Measurements from ENCODE around the gene ETFBKMT. TPM values are rescaled to one million over a fixed set of nuclear protein-coding genes. Genes with fewer than 3 reads are reported as not detected.

ETFBKMT gene
- total and polyA plus RNA-seq, 2 of the 4 experiments (the other 2 are of a cell fraction), result 1.2 to 2.5 TPM

DNA sequence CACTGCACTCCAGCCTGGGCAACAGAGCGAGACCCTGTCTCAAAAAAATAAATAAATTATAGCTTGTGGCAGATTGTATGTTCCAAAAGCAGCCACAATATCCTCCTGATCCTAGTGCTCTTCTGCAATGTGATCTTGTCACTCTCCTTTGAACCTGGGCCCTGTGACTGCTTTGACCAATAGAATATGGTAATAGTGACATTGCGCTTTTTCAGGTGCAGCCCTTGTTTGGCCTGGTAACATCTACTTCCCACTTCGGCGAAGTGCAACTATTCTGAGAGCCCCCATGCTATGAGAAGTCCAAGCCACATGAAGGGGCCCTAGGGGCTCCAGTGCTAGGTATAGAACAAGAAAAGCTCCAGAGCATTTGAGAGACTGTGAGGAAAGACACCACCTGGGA, 37.5 kb upstream of the ETFBKMT start:
- CTCF ChIA-PET, result interaction anchor here (0.6 to 1.3 kb wide), 2 partner anchors 199 to 219 kb away, joined by 3 to 5 read pairs; no protein-coding TSS in a partner anchor
- H3K4me2 ChIP-seq (ENCODE audit: low read depth, low read length), result no peak overlapping the region

More for the DNA sequence above, 37.5 kb upstream of the ETFBKMT start:
- POLR2A ChIA-PET (ENCODE audit: unreplicated experiment), result no interaction called here
- Histone ChIP-seq H3K9ac (ENCODE audit: low read depth, low read length) (no peak overlapping the region), H3K56ac (ENCODE audit: extremely low read depth, insufficient read depth, low read length) (no peak overlapping the region), H3K4me3 (ENCODE audit: insufficient read depth, low read depth, low read length) (no peak overlapping the region), H3K79me1 (ENCODE audit: low read depth in 1 of 2, low read length in 2 of 2) (no peaks in the 10 kb centered on the region), H3K14ac (replicated peaks; ENCODE audit: low read depth, low read length) (no peak overlapping the region), H4K8ac (ENCODE audit: low read depth in 2 of 2, low read length in 2 of 2) (no peak overlapping the region), H4K20me1 (ENCODE audit: insufficient read depth, low read length) (no peaks in the 10 kb centered on the region), H2BK120ac (ENCODE audit: low read depth, low read length) (no peak overlapping the region), H3K9me1 (ENCODE audit: insufficient read depth, low read length) (no peaks in the 10 kb centered on the region), H3K18ac (ENCODE audit: low read depth, low read length) (no peak overlapping the region), H2BK5ac (ENCODE audit: low read depth, low read length, poor library complexity, severe bottlenecking) (no peak overlapping the region), H4K91ac (ENCODE audit: insufficient read depth, low read depth, low read length) (no peak overlapping the region), H2AK9ac (replicated peaks; ENCODE audit: low read depth, low read length, poor library complexity) (no peak overlapping the region), H3K23ac (ENCODE audit: low read depth, low read length) (no peak overlapping the region), H2AK5ac (ENCODE audit: low read depth, low read length) (no peak overlapping the region), H2BK15ac (ENCODE audit: low read depth, low read length) (no peak overlapping the region), H3K27ac (ENCODE audit: insufficient read depth, low read length) (no peak overlapping the region), H4K5ac (ENCODE audit: low read depth, low read length) (no peak overlapping the region), H3K4ac (ENCODE audit: low read depth, low read length) (no peak overlapping the region), H3K4me1 (ENCODE audit: control insufficient read depth, insufficient read depth, low read length) (no peaks in the 10 kb centered on the region), H2AFZ (replicated peaks; ENCODE audit: low read length, poor library complexity) (no peak overlapping the region), H3K27me3 (ENCODE audit: control insufficient read depth, insufficient read depth, low read length) (no peaks in the 10 kb centered on the region), H3K9me3 (ENCODE audit: control insufficient read depth, insufficient read depth, low read length) (no peaks in the 10 kb centered on the region), H2BK20ac (ENCODE audit: low read depth, low read length) (no peak overlapping the region), H3K36me3 (ENCODE audit: control insufficient read depth, insufficient read depth, low read length) (no peaks in the 10 kb centered on the region)
- in situ Hi-C loops (cut with MboI; ENCODE audit: low sequenced_read_pairs), result no loop called here
- BruUV-seq (replicated peaks), result no TSS peak
- ATAC-seq (ENCODE audit: low read depth) (no peak), DNase-seq (no peak)
- TF ChIP-seq MAZ (IDR thresholded peaks at IDR 0.05; ENCODE audit: borderline replicate concordance, low read depth, low read length) (no peak), FOS (IDR thresholded peaks at IDR 0.05; ENCODE audit: low read depth, low read length) (no peak), RAD21 (IDR thresholded peaks at IDR 0.05; ENCODE audit: low read length) (no peak), RFX5 (IDR thresholded peaks at IDR 0.05; ENCODE audit: low read depth, low read length) (no peak), RCOR1 (IDR thresholded peaks at IDR 0.05; ENCODE audit: insufficient replicate concordance, low read length) (no peak), USF2 (IDR thresholded peaks at IDR 0.05; ENCODE audit: low read depth, low read length) (no peak), BHLHE40 (IDR thresholded peaks at IDR 0.05; ENCODE audit: low read depth, low read length) (no peak), SMC3 (IDR thresholded peaks at IDR 0.05; ENCODE audit: low read depth, low read length) (no peak), CEBPB (IDR thresholded peaks at IDR 0.05; ENCODE audit: low read depth, low read length) (no peak), POLR2A (IDR thresholded peaks at IDR 0.05; ENCODE audit: low read depth, low read length) (no peak), NFE2L2 (IDR thresholded peaks at IDR 0.05; ENCODE audit: low read depth, low read length) (no peak), MXI1 (IDR thresholded peaks at IDR 0.05; ENCODE audit: borderline replicate concordance, low read depth, low read length) (no peak)
- TF ChIP-seq, protein P1, sequence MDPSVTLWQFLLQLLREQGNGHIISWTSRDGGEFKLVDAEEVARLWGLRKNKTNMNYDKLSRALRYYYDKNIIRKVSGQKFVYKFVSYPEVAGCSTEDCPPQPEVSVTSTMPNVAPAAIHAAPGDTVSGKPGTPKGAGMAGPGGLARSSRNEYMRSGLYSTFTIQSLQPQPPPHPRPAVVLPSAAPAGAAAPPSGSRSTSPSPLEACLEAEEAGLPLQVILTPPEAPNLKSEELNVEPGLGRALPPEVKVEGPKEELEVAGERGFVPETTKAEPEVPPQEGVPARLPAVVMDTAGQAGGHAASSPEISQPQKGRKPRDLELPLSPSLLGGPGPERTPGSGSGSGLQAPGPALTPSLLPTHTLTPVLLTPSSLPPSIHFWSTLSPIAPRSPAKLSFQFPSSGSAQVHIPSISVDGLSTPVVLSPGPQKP (IDR thresholded peaks at IDR 0.05; ENCODE audit: borderline replicate concordance, low read depth, low read length), result no peak
- TF ChIP-seq, protein P2, sequence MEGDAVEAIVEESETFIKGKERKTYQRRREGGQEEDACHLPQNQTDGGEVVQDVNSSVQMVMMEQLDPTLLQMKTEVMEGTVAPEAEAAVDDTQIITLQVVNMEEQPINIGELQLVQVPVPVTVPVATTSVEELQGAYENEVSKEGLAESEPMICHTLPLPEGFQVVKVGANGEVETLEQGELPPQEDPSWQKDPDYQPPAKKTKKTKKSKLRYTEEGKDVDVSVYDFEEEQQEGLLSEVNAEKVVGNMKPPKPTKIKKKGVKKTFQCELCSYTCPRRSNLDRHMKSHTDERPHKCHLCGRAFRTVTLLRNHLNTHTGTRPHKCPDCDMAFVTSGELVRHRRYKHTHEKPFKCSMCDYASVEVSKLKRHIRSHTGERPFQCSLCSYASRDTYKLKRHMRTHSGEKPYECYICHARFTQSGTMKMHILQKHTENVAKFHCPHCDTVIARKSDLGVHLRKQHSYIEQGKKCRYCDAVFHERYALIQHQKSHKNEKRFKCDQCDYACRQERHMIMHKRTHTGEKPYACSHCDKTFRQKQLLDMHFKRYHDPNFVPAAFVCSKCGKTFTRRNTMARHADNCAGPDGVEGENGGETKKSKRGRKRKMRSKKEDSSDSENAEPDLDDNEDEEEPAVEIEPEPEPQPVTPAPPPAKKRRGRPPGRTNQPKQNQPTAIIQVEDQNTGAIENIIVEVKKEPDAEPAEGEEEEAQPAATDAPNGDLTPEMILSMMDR (conservative IDR thresholded peaks at IDR 0.05; ENCODE audit: low read depth, low read length), result no peak
- WGBS, 2 experiments (ENCODE audit: extremely low coverage in 2 of 2, insufficient read length in 1 of 2), result 100% methylated on average over 2 of the region's 4 CpGs; no CpG with 5 or more reads in 1 of the 2 experiments
- intact Hi-C loops (cut with micrococcal nuclease), result no loop called here
- dilution Hi-C loops (cut with HindIII; ENCODE audit: low sequenced_read_pairs, unreplicated experiment), result no loop called here
